GM06990 (cell line): ENCODE measurements around the gene CLEC18B.
"Not testable (repeated sequence)": the region's sequence is repeated elsewhere in the genome, so short reads cannot be mapped to it uniquely, and the experiment has no call there.

ENCODE experiments used
- DNase-seq: peaks from one replicate; pipeline ENCODE4 v3.0.0-alpha.2; 2011; ENCODE audit not compliant: insufficient read length; ENCODE audit errors: extremely low read depth
- H3K27me3 ChIP-seq: replicated peaks from 2 replicates; pipeline ENCODE4 v1.6.0; 2011; ENCODE audit warnings: low read length; ENCODE audit not compliant: control insufficient read depth, insufficient read depth
- H3K36me3 ChIP-seq: 2 replicates; pipeline ENCODE4 v1.5.1; 2011; ENCODE audit warnings: low read length; ENCODE audit not compliant: control insufficient read depth, insufficient read depth
- H3K4me3 ChIP-seq: replicated peaks from 2 replicates; pipeline ENCODE4 v1.5.1; 2011; ENCODE audit warnings: low read depth, mild to moderate bottlenecking, control low read depth, low read length
- CTCF ChIP-seq: IDR thresholded peaks from 2 replicates; pipeline ENCODE4 v1.5.1; 2011; ENCODE audit warnings: low read length, control low read depth, mild to moderate bottlenecking, inconsistent platforms; ENCODE audit not compliant: insufficient read depth, poor library complexity, severe bottlenecking

The CLEC18B gene

GRCh38 chr16:74431516-74431915 lies 10.2 kb upstream of the CLEC18B start:
- H3K27me3 ChIP-seq: no peaks in the 10 kb centered on the region
- no peak for DNase-seq
- TF ChIP-seq CTCF: no peak
- no peak overlapping the region for H3K4me3 ChIP-seq
- no peaks in the 10 kb centered on the region for H3K36me3 ChIP-seq

- H3K36me3 ChIP-seq, H3K4me3 ChIP-seq, DNase-seq, H3K27me3 ChIP-seq: not testable (repeated sequence)
- peak; percentile 67 for TF ChIP-seq CTCF
These were observed 8.9 kb upstream of the CLEC18B start for GRCh38 chr16:74430036-74430712.

- H3K36me3 ChIP-seq, H3K4me3 ChIP-seq, DNase-seq, H3K27me3 ChIP-seq: not testable (repeated sequence)
These were observed 7.2 kb upstream of the CLEC18B start for GRCh38 chr16:74428493-74428892.

- H3K36me3 ChIP-seq, DNase-seq, H3K27me3 ChIP-seq, H3K4me3 ChIP-seq: not testable (repeated sequence)
These were observed 4.5 kb upstream of the CLEC18B start for GRCh38 chr16:74425751-74426150.

GRCh38 chr16:74423721-74424120 lies 2.4 kb upstream of the CLEC18B start:
- not testable (repeated sequence) for H3K27me3 ChIP-seq, DNase-seq, H3K36me3 ChIP-seq, H3K4me3 ChIP-seq

- not testable (repeated sequence) for DNase-seq, H3K36me3 ChIP-seq, H3K4me3 ChIP-seq, H3K27me3 ChIP-seq
These were observed 808 bp upstream of the CLEC18B start for GRCh38 chr16:74422086-74422485.

- not testable (repeated sequence) for H3K36me3 ChIP-seq, H3K4me3 ChIP-seq, DNase-seq, H3K27me3 ChIP-seq
These were observed 156 bp upstream of the CLEC18B start for GRCh38 chr16:74421482-74421785.

GRCh38 chr16:74419811-74420210 lies 1.5 kb downstream of the CLEC18B start:
- not testable (repeated sequence) for H3K4me3 ChIP-seq, H3K27me3 ChIP-seq, DNase-seq, H3K36me3 ChIP-seq

GRCh38 chr16:74417897-74418296 lies 3.4 kb downstream of the CLEC18B start:
- H3K27me3 ChIP-seq, H3K36me3 ChIP-seq, H3K4me3 ChIP-seq, DNase-seq: not testable (repeated sequence)

- H3K27me3 ChIP-seq, H3K36me3 ChIP-seq, H3K4me3 ChIP-seq, DNase-seq: not testable (repeated sequence)
These were observed 7.4 kb downstream of the CLEC18B start for GRCh38 chr16:74413920-74414319.

- DNase-seq, H3K27me3 ChIP-seq, H3K4me3 ChIP-seq, H3K36me3 ChIP-seq: not testable (repeated sequence)
These were observed 7.8 kb downstream of the CLEC18B start for GRCh38 chr16:74413485-74413884.

GRCh38 chr16:74412775-74413390 lies 8.4 kb downstream of the CLEC18B start:
- not testable (repeated sequence) for DNase-seq, H3K36me3 ChIP-seq, H3K4me3 ChIP-seq, H3K27me3 ChIP-seq
